Kidney epithelial cell (primary cell): ENCODE results near the gene PTPRJ. TPM values are rescaled to one million over a fixed set of nuclear protein-coding genes. Genes with fewer than 3 reads are reported as not detected.
"Not testable (repeated sequence)": the region's sequence is repeated elsewhere in the genome, so short reads cannot be mapped to it uniquely, and the experiment has no call there.

Source experiments
- DNase-seq: peaks from one replicate; pipeline ENCODE4 v3.0.0-alpha.2; 2010; ENCODE audit warnings: low read depth
- H3K27me3 ChIP-seq: 2 replicates; pipeline ENCODE4 v1.6.0; 2011; ENCODE audit warnings: low read length; ENCODE audit not compliant: control insufficient read depth, insufficient read depth
- H3K36me3 ChIP-seq: 2 replicates; pipeline ENCODE4 v1.5.1; 2011; ENCODE audit warnings: low read length; ENCODE audit not compliant: control insufficient read depth, insufficient read depth
- H3K4me3 ChIP-seq: 2 replicates; pipeline ENCODE4 v1.5.1; 2011; ENCODE audit warnings: low read depth, mild to moderate bottlenecking, control low read depth, low read length
- total RNA-seq: library from RNA; depleted of rRNA; stranded (reverse); fragments of >200 nt; gene quantifications from 2 replicates; pipeline ENCODE4 v1.2.3, GENCODE V29; 2015
- TF ChIP-seq, protein P1 (sequence below): IDR thresholded peaks from 2 replicates; pipeline ENCODE4 v1.5.1; 2011; ENCODE audit warnings: mild to moderate bottlenecking, moderate library complexity, low read length, control low read depth, inconsistent platforms; ENCODE audit not compliant: insufficient read depth, poor library complexity, severe bottlenecking

The PTPRJ gene
- total RNA-seq, 1 donor from 2014 or later = 42.3 TPM

DNA sequence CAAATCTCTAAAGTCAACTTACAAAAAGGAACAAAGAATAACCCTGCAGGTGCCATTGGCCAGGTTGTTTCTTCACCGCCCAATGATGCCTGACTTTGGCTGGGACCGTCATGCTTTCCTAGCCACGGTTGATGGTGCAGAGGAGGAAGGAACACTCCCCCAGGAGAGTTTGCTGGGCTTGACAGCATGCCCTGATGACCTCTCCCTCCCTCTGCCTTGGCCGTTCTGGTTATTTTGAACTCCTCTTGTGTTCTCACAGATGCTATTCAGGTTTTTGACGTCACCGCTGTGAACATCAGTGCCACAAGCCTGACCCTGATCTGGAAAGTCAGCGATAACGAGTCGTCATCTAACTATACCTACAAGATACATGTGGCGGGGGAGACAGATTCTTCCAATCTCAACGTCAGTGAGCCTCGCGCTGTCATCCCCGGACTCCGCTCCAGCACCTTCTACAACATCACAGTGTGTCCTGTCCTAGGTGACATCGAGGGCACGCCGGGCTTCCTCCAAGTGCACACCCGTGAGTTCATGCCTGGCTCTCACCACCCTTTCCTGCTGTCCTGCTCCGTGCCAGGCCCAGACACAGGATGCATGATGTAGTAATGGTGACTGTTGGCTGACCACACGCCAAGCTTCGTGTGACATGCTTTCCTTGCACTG is 147.3 kb downstream of the PTPRJ start:
- Histone ChIP-seq H3K36me3 (peaks cover 12% of the 10 kb centered on the region), H3K27me3 (no peaks in the 10 kb centered on the region), H3K4me3 (no peak overlapping the region)
- TF ChIP-seq, protein P1, sequence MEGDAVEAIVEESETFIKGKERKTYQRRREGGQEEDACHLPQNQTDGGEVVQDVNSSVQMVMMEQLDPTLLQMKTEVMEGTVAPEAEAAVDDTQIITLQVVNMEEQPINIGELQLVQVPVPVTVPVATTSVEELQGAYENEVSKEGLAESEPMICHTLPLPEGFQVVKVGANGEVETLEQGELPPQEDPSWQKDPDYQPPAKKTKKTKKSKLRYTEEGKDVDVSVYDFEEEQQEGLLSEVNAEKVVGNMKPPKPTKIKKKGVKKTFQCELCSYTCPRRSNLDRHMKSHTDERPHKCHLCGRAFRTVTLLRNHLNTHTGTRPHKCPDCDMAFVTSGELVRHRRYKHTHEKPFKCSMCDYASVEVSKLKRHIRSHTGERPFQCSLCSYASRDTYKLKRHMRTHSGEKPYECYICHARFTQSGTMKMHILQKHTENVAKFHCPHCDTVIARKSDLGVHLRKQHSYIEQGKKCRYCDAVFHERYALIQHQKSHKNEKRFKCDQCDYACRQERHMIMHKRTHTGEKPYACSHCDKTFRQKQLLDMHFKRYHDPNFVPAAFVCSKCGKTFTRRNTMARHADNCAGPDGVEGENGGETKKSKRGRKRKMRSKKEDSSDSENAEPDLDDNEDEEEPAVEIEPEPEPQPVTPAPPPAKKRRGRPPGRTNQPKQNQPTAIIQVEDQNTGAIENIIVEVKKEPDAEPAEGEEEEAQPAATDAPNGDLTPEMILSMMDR = no peak
- no peak for DNase-seq

DNA sequence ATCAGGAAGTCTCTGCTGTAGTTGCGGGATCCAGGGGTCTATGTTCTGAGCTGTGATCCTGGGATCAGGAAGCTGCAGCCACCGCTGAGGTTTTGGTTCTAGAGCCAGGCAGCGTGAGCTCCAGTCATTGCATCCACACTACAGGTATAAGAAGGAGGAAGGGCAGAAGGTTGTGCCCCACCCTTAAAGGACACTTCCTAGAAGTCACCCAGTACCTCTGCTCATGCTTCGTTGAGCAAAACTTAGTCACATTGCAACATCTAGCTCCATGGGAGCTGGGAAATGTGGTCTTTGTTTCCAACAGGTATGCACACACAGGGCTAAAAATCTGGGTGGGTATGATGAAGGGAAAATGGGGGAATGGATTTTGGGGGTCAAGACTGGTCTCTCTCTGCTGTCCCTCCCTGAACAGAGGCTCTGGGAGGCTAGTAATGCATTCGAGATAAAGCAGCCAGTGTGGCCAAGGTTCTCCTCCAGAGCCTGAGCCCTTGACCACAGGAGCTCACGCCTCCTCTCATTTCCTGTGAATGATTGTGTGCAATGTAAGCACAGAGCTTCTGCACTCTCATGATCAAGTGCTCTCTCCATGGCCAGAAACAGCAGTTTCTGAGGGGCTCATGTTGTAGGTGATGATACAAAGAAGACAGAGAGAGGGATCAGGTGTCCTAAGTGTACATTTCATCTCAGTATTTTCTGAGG is 149.5 kb downstream of the PTPRJ start:
- TF ChIP-seq, protein P1 = no peak
- Histone ChIP-seq H3K36me3 (peaks cover 10% of the 10 kb centered on the region), H3K27me3 (no peaks in the 10 kb centered on the region), H3K4me3 (no peak overlapping the region)
- no peak for DNase-seq

DNA sequence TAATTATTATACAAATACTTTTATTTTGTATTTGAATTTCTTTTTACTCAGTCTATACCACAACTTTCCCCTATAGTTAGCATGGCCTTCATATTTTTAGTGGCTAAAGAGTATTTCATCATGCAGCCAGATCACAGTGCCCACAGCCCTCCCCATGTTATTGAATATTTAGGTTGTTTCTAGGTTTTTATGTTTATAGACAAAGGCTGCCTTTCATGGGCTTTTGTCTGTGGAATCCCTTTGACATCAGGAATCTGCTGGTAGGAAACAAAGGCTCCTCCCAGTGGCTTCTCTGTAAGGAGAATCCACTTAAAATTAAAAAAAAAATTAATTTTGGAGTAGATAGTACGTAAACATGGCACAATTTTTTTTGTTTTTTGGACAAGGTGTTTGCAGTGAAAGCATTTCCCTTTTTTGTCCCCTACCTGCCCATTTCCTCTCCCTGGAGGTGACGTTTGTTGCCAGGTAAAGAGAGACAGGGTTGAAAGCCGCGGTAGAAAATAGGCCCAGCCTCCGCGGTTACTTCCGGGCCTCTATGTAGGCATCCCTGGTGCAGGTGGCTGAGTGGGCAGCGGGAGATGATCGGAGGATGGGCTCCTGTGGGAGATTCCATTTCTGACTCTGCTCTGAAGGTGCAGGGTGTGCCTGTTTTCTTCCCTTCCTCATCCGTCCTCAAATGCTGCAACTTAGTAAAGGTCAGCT is 154.0 kb downstream of the PTPRJ start:
- DNase-seq = no peak
- Histone ChIP-seq H3K4me3 (no peak overlapping the region), H3K36me3 (peaks cover 7% of the 10 kb centered on the region), H3K27me3 (no peaks in the 10 kb centered on the region)
- TF ChIP-seq, protein P1 = no peak

DNA sequence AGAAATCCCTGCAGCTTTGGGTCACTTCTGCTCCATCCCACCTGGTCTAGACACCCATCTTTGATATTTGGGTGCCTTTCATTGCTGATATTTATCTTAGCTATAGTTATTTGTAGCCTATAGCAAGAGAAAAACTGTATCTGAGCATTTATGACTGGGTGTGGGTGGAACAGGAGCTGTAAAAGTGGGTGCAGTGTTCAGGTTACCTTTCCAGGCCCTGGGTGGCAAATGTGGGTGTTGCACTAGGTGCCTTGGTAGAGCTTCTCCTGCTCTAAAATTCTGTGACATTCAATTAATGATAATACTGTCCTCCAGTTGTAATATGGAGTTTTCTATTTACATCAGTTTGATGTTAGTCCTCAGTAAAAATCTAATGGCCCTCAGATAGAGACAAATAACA is 157.9 kb downstream of the PTPRJ start:
- H3K36me3 ChIP-seq = peaks cover 10% of the 10 kb centered on the region

DNA sequence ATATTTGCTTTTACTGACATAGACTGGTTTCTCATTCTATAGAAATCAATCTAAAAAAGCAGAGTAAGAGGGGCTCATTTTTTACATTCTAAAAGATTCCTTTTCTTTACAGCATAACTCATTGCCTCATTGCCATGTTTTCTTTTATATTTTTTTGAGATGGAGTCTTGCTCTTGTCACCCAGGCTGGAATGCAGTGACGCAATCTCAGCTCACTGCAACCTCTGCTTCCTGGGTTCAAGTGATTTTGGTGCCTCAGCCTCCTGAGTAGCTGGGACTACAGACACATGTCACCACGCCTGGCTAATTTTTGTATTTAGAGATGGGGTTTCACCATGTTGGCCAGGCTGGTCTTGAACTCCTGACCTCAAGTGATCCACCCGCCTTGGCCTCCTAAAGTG is 159.5 kb downstream of the PTPRJ start:
- peaks cover 11% of the 10 kb centered on the region for H3K36me3 ChIP-seq
- not testable (repeated sequence) for H3K4me3 ChIP-seq, H3K27me3 ChIP-seq, DNase-seq

More for the DNA sequence above, 157.9 kb downstream of the PTPRJ start:
- TF ChIP-seq, protein P1 = no peak
- no peaks in the 10 kb centered on the region for H3K27me3 ChIP-seq
- no peak overlapping the region for H3K4me3 ChIP-seq
- no peak for DNase-seq

DNA sequence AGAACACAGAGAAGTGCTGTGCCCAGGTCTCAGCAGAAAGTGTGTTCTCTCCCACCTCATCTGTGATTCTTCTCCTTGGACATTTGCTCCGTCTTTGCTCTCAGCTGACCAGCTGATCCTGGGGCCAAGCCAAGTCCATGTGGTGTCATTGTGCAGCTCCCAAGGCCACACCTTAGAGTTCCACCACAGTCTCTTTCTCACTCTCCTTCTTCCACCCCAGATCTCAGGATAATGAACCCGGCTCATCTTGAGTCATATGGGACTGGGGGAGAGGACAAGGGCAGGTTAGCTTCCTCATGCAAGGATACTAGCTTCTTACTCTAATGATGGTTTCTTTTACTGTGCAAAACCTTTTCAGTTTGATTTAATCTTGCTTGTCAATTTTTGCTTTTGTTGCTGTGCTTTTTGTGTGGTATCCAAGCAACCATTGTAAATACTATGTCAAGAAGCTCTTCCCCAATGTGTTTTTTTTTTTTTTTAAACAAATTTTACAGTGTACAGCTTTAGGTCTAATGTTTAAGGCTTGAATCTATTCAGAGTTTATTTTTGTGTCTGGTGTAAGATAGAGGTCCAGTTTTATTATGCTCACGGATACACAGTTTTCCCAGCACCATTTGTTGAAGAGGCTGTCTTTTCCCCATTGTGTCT is 161.2 kb downstream of the PTPRJ start:
- DNase-seq = no peak
- TF ChIP-seq, protein P1 = no peak

More for the DNA sequence above, 161.2 kb downstream of the PTPRJ start:
- no peak overlapping the region for H3K4me3 ChIP-seq
- no peaks in the 10 kb centered on the region for H3K27me3 ChIP-seq
- peaks cover 13% of the 10 kb centered on the region for H3K36me3 ChIP-seq
